ENCODE measurements around the gene HORMAD2.

Gene HORMAD2

GRCh38 chr22:30169002-30169401 lies 88.7 kb downstream of the HORMAD2 start:
- DNase-seq (ENCODE audit: low read depth, low spot score): no peak
- no peak for TF ChIP-seq CTCF (IDR thresholded peaks at IDR 0.05; ENCODE audit: insufficient read depth, low read length, missing control alignments)
- ChIA-PET CTCF (no interaction called here), POLR2A (no interaction called here)
- H3K4me3 ChIP-seq (ENCODE audit: low read depth, low read length): no peak overlapping the region

- H3K4me3 ChIP-seq (ENCODE audit: low read depth, low read length): no peak overlapping the region
- POLR2A ChIA-PET: no interaction called here
- CTCF ChIA-PET: no interaction called here
- TF ChIP-seq CTCF (IDR thresholded peaks at IDR 0.05; ENCODE audit: insufficient read depth, low read length, missing control alignments): no peak
- DNase-seq (ENCODE audit: low read depth, low spot score): no peak
Observed at GRCh38 chr22:30170129-30170528, 89.9 kb downstream of the HORMAD2 start.

GRCh38 chr22:30171008-30171407 lies 90.7 kb downstream of the HORMAD2 start:
- POLR2A ChIA-PET: no interaction called here
- TF ChIP-seq CTCF (IDR thresholded peaks at IDR 0.05; ENCODE audit: insufficient read depth, low read length, missing control alignments): no peak
- CTCF ChIA-PET: no interaction called here
- DNase-seq (ENCODE audit: low read depth, low spot score): no peak
- no peak overlapping the region for H3K4me3 ChIP-seq (ENCODE audit: low read depth, low read length)

- H3K4me3 ChIP-seq (ENCODE audit: low read depth, low read length): no peak overlapping the region
- POLR2A ChIA-PET: no interaction called here
- DNase-seq (ENCODE audit: low read depth, low spot score): no peak
- CTCF ChIA-PET: interaction anchor here (1.3 kb wide), 1 partner anchor 68 kb away, joined by 6 read pairs; no protein-coding TSS in a partner anchor
- no peak for TF ChIP-seq CTCF (IDR thresholded peaks at IDR 0.05; ENCODE audit: insufficient read depth, low read length, missing control alignments)
Observed at GRCh38 chr22:30175690-30176288, 95.5 kb downstream of the HORMAD2 start.

GRCh38 chr22:30176431-30176830 lies 96.2 kb downstream of the HORMAD2 start:
- CTCF ChIA-PET: interaction anchor here (1.3 kb wide), 1 partner anchor 68 kb away, joined by 6 read pairs; no protein-coding TSS in a partner anchor
- TF ChIP-seq CTCF (IDR thresholded peaks at IDR 0.05; ENCODE audit: insufficient read depth, low read length, missing control alignments): no peak
- no peak overlapping the region for H3K4me3 ChIP-seq (ENCODE audit: low read depth, low read length)
- DNase-seq (ENCODE audit: low read depth, low spot score): no peak
- POLR2A ChIA-PET: no interaction called here

GRCh38 chr22:30178181-30179126 lies 98.2 kb downstream of the HORMAD2 start:
- no peak for DNase-seq (ENCODE audit: low read depth, low spot score)
- ChIA-PET POLR2A (no interaction called here), CTCF (interaction anchor here (0.7 to 2.5 kb wide), 5 partner anchors 13 to 77 kb away, joined by 3 to 7 read pairs (median 3); no protein-coding TSS in a partner anchor)
- H3K4me3 ChIP-seq (ENCODE audit: low read depth, low read length): no peak overlapping the region
- TF ChIP-seq CTCF (IDR thresholded peaks at IDR 0.05; ENCODE audit: insufficient read depth, low read length, missing control alignments): no peak

All from AG04449 (cell line).